PFSK-1 (cell line): ENCODE data around the gene GCM1.

Experiments used
- FOXP2 ChIP-seq: optimal IDR thresholded peaks from 2 replicates; pipeline ENCODE3; 2011; ENCODE audit warnings: borderline replicate concordance, control low read depth, inconsistent platforms; ENCODE audit not compliant: insufficient read depth; ENCODE audit errors: extremely low read length, extremely low read depth
- POLR2AphosphoS5 ChIP-seq: IDR thresholded peaks from 2 replicates; pipeline ENCODE4 v1.6.1; 2012; ENCODE audit warnings: low read depth, mild to moderate bottlenecking, control low read depth, low read length, moderate library complexity
- SIN3A ChIP-seq: IDR thresholded peaks from 2 replicates; pipeline ENCODE4 v1.6.1; 2012; ENCODE audit warnings: mild to moderate bottlenecking, low read length, moderate library complexity, borderline replicate concordance; ENCODE audit not compliant: insufficient read depth
- TAF1 ChIP-seq: IDR thresholded peaks from 2 replicates; pipeline ENCODE4 v1.6.1; 2012; ENCODE audit warnings: low read length, control low read depth, borderline replicate concordance; ENCODE audit not compliant: insufficient read depth
- TF ChIP-seq, protein P1 (sequence below), 2 experiments: IDR thresholded peaks; 2 replicates each; pipeline versions ENCODE4 v1.6.1 to v1.8.0; 2011 to 2012; ENCODE audit warnings: low read depth in 2 of 2, low read length in 2 of 2, control low read depth in 1 of 2, inconsistent platforms in 1 of 2, mild to moderate bottlenecking in 1 of 2, moderate library complexity in 1 of 2; ENCODE audit not compliant: insufficient read depth in 1 of 2

GCM1 gene

DNA sequence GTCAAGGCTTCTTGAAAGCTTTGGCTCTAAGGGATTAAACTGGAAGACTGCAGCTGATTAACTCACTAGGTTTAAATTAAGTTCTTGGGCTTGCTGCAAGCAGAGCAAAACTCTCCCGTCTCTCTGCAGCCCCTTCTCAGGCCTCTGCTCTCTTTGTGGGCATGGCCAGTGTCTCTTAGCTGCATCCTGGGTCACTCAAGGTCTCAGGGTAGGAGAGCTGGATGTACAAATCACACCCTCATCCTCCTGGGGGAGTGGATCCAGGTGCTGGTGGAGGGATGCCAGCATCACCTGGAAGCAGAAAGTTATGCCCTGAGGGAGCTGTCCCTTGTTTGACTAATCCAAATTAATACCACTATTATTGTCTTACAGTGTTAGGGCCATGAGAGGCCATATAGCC lies 35.8 kb downstream of the GCM1 start:
- TF ChIP-seq TAF1, result no peak
- no peak for TF ChIP-seq POLR2AphosphoS5
- no peak for TF ChIP-seq SIN3A
- TF ChIP-seq, protein P1, sequence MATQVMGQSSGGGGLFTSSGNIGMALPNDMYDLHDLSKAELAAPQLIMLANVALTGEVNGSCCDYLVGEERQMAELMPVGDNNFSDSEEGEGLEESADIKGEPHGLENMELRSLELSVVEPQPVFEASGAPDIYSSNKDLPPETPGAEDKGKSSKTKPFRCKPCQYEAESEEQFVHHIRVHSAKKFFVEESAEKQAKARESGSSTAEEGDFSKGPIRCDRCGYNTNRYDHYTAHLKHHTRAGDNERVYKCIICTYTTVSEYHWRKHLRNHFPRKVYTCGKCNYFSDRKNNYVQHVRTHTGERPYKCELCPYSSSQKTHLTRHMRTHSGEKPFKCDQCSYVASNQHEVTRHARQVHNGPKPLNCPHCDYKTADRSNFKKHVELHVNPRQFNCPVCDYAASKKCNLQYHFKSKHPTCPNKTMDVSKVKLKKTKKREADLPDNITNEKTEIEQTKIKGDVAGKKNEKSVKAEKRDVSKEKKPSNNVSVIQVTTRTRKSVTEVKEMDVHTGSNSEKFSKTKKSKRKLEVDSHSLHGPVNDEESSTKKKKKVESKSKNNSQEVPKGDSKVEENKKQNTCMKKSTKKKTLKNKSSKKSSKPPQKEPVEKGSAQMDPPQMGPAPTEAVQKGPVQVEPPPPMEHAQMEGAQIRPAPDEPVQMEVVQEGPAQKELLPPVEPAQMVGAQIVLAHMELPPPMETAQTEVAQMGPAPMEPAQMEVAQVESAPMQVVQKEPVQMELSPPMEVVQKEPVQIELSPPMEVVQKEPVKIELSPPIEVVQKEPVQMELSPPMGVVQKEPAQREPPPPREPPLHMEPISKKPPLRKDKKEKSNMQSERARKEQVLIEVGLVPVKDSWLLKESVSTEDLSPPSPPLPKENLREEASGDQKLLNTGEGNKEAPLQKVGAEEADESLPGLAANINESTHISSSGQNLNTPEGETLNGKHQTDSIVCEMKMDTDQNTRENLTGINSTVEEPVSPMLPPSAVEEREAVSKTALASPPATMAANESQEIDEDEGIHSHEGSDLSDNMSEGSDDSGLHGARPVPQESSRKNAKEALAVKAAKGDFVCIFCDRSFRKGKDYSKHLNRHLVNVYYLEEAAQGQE (IDR thresholded peaks at IDR 0.05; ENCODE audit: insufficient read depth in 1 of 2, low read depth in 2 of 2, low read length in 2 of 2), result no peak

DNA sequence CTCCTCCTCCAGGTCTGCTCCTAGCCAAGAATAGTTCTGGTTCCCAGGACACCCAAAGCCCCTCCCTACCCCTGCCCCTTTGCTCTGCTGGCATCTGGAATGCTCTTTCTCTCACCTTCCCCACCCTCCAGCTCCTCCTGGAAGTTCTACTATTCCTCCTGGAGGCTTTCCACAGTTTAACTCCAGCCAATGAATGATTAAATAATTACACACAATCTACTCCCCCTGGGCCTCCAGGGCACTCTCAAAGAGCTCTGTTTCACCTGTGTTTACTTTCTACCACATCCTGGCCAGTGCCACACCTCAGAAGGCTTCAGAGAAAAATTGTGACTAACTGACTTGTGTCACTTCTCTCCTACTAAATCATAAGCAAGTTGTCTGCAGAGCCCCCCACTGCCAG lies 36.2 kb downstream of the GCM1 start:
- TF ChIP-seq TAF1 (no peak), POLR2AphosphoS5 (no peak), FOXP2 (no peak), SIN3A (no peak)
- TF ChIP-seq, protein P1 (IDR thresholded peaks at IDR 0.05; ENCODE audit: insufficient read depth in 1 of 2, low read depth in 2 of 2, low read length in 2 of 2), result no peak

DNA sequence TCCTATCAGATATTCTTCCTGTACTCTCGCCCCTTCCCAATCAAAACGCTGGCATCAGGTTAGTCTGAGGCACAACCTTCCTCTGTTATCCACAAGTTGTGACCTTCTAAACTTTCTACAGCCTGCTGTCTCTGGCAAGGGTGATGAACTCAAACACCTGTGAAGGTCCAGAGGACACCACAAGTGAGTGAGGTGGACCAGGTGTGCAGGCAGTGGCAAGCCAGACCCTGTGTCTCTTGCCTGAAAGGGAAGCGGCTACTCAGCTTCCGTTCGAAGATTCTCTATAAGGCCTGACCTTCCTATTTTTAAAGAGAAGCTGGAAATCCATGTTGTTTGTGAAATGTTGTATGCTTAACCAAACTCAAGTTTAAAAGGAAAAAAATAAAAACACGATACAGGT lies 36.8 kb downstream of the GCM1 start:
- TF ChIP-seq, protein P1 (IDR thresholded peaks at IDR 0.05; ENCODE audit: insufficient read depth in 1 of 2, low read depth in 2 of 2, low read length in 2 of 2), result no peak
- TF ChIP-seq POLR2AphosphoS5 (no peak), FOXP2 (no peak), TAF1 (no peak), SIN3A (no peak)

DNA sequence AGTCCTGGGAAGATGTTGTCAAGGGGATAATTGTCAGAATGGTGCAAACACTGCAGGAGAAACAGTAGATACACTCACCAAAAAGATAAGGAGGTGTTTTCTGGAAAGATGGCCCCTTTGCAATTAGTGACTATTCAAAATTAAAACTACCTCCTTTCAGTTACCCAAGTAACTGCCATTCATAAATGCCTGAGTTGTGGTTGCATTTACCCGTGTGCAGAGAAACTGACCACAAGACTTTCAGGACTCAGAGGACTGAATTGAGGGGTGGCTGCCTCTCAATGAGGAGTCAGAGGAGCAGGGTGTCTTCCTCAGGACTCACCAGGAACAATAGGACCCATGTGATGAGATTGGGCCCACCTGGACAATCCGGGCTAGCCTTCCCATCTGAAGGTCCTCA lies 39.0 kb downstream of the GCM1 start:
- TF ChIP-seq SIN3A (no peak), TAF1 (no peak), POLR2AphosphoS5 (no peak), FOXP2 (no peak)
- TF ChIP-seq, protein P1 (IDR thresholded peaks at IDR 0.05; ENCODE audit: insufficient read depth in 1 of 2, low read depth in 2 of 2, low read length in 2 of 2), result no peak

DNA sequence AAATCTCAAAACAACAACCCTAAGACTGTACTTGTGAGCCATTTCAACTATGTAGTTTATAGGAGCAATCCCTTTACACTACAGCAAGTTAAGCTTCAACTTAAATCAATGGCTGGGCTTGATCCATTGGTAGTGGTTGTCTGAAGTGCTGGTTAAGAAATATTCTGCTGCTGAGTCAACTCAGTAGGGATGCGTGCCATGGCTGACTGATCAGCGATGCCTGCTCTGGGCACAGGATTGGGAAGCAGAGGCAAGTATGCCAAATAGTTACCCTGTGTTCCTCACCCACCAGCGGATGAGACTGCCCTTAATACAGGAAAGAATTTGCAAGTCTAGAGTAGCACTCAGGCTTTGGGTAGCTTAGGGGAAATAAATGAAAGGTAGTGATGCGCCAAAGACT lies 41.5 kb downstream of the GCM1 start:
- TF ChIP-seq SIN3A (no peak), TAF1 (no peak), POLR2AphosphoS5 (no peak), FOXP2 (no peak)
- TF ChIP-seq, protein P1 (IDR thresholded peaks at IDR 0.05; ENCODE audit: insufficient read depth in 1 of 2, low read depth in 2 of 2, low read length in 2 of 2), result no peak
